ENCODE data around the gene HABP4.
A peak's percentile ranks its signal among the peaks of the same experiment; 100 is the strongest.

The HABP4 gene

DNA sequence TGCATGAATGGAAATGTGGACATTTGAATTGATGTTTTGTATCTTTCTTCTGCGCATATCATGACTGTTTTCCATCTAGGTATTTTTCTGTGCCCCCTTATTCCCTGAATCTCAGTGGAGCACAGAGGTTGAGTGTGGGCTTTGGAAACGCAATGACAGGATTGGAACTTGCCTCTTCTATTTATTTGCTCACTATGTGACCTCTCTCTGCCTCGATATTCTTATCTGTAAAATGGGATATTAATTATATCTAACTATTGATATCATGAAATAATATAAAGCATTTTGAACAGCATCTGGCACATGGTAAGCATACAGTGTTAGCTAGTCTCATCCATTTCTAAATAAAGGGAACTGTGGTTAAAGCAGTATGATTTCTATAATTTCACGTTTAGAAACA lies 26.0 kb downstream of the HABP4 start:
- Mint-ChIP-seq H3K4me3 (no peak overlapping the region), H3K27me3 (ENCODE audit: low read depth) (no peaks in the 10 kb centered on the region), H3K4me1 (ENCODE audit: low read depth) (no peaks in the 10 kb centered on the region), H3K36me3 (ENCODE audit: low read depth) (peaks cover 4% of the 10 kb centered on the region), H3K27ac (no peak overlapping the region), H3K9me3 (no peaks in the 10 kb centered on the region)
- no peak for DNase-seq (ENCODE audit: low spot score)

GRCh38 chr9:96476591-96476990 lies 26.6 kb downstream of the HABP4 start:
- H3K9me3 Mint-ChIP-seq = no peaks in the 10 kb centered on the region
- H3K27ac Mint-ChIP-seq = no peak overlapping the region
- peaks cover under 1% of the 10 kb centered on the region for H3K36me3 Mint-ChIP-seq (ENCODE audit: low read depth)
- H3K4me1 Mint-ChIP-seq (ENCODE audit: low read depth) = no peaks in the 10 kb centered on the region
- DNase-seq (ENCODE audit: low spot score) = no peak
- H3K27me3 Mint-ChIP-seq (ENCODE audit: low read depth) = no peaks in the 10 kb centered on the region
- H3K4me3 Mint-ChIP-seq = no peak overlapping the region

DNA sequence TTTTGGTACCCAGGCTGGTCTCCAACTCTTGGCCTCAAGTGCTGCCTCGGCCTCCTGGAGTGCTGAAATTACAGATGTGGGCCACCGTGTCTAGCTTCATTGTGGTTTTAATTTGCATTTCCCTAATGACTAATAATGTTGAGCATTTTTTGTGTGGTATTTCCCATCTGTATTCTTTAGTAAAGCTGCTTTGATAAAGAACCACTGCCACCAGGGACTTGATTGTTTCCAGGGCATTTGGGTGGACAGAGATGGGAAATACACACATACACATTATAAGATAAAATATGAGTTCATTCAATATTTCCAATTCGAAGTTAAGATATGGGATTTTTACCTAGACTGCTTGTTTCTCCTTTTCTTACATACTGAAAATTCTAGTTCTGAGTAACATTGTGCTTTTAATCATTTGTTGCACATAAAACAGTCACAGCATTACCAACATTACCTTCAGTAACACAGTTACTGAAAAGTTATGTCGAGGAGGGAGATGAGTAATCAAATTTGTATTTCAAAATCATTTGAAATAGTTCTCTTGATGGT lies 28.9 kb downstream of the HABP4 start:
- no peaks in the 10 kb centered on the region for H3K27me3 Mint-ChIP-seq (ENCODE audit: low read depth)
- DNase-seq (ENCODE audit: low spot score) = peak; percentile 11
- H3K36me3 Mint-ChIP-seq (ENCODE audit: low read depth) = peaks cover 3% of the 10 kb centered on the region
- H3K27ac Mint-ChIP-seq = peak overlapping the region; percentile 4
- no peaks in the 10 kb centered on the region for H3K4me1 Mint-ChIP-seq (ENCODE audit: low read depth)
- no peak overlapping the region for H3K4me3 Mint-ChIP-seq
- H3K9me3 Mint-ChIP-seq = no peaks in the 10 kb centered on the region

DNA sequence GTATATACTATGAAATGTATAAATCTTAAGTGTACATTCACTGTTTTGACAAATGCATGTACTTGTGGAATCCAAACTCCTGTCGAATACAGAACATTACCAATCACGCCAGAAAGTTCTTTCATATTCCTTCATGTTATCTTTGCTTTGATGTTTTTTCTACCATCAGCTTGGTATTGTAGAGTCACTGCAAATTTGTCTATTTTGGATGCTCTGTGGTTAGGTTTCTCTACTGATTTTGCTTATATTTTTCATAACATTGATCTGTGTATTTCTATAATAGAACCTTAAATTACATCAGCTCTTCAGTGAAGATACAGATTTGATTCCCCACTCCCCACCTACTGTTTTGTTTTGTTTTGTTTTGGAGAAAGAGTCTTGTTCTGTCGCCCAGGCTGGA lies 30.8 kb downstream of the HABP4 start:
- Mint-ChIP-seq H3K36me3 (ENCODE audit: low read depth) (peaks cover 9% of the 10 kb centered on the region), H3K4me1 (ENCODE audit: low read depth) (no peaks in the 10 kb centered on the region), H3K4me3 (no peak overlapping the region), H3K27ac (no peak overlapping the region), H3K9me3 (no peaks in the 10 kb centered on the region), H3K27me3 (ENCODE audit: low read depth) (no peaks in the 10 kb centered on the region)
- no peak for DNase-seq (ENCODE audit: low spot score)

- H3K27ac Mint-ChIP-seq = no peak overlapping the region
- no peak for DNase-seq (ENCODE audit: low spot score)
- no peaks in the 10 kb centered on the region for H3K4me1 Mint-ChIP-seq (ENCODE audit: low read depth)
- no peak overlapping the region for H3K4me3 Mint-ChIP-seq
- peaks cover 10% of the 10 kb centered on the region for H3K36me3 Mint-ChIP-seq (ENCODE audit: low read depth)
- no peaks in the 10 kb centered on the region for H3K27me3 Mint-ChIP-seq (ENCODE audit: low read depth)
- no peaks in the 10 kb centered on the region for H3K9me3 Mint-ChIP-seq
These were observed 32.5 kb downstream of the HABP4 start for GRCh38 chr9:96482476-96482875.

DNA sequence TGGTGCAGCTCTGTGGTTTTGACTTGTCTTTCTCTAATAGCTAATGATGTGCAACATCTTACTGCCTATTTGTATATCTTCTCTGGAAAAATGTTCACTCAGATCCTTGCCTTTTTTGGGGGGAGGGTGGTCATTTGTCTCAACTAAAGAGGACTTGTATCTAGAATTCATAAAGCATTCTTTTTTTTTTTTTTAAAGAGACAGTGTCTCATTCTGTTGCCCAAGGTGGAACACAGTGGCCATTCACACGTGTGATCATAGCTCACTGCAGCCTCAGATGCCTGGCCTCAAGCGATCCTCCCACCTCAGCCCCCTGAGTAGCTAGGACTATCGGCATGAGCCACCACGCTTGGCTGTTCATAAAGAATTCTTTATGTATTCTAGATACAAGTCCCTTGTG lies 33.2 kb downstream of the HABP4 start:
- no peaks in the 10 kb centered on the region for H3K4me1 Mint-ChIP-seq (ENCODE audit: low read depth)
- DNase-seq (ENCODE audit: low spot score) = no peak
- H3K4me3 Mint-ChIP-seq = no peak overlapping the region
- no peaks in the 10 kb centered on the region for H3K27me3 Mint-ChIP-seq (ENCODE audit: low read depth)
- no peaks in the 10 kb centered on the region for H3K9me3 Mint-ChIP-seq
- peaks cover 10% of the 10 kb centered on the region for H3K36me3 Mint-ChIP-seq (ENCODE audit: low read depth)
- no peak overlapping the region for H3K27ac Mint-ChIP-seq

GRCh38 chr9:96483733-96484390 lies 33.9 kb downstream of the HABP4 start:
- Mint-ChIP-seq H3K9me3 (no peaks in the 10 kb centered on the region), H3K27me3 (ENCODE audit: low read depth) (no peaks in the 10 kb centered on the region), H3K4me3 (no peak overlapping the region), H3K4me1 (ENCODE audit: low read depth) (no peaks in the 10 kb centered on the region), H3K36me3 (ENCODE audit: low read depth) (peaks cover 10% of the 10 kb centered on the region), H3K27ac (no peak overlapping the region)
- no peak for DNase-seq (ENCODE audit: low spot score)

- H3K27me3 Mint-ChIP-seq (ENCODE audit: low read depth) = no peaks in the 10 kb centered on the region
- no peak for DNase-seq (ENCODE audit: low spot score)
- peaks cover 14% of the 10 kb centered on the region for H3K36me3 Mint-ChIP-seq (ENCODE audit: low read depth)
- no peak overlapping the region for H3K27ac Mint-ChIP-seq
- no peaks in the 10 kb centered on the region for H3K4me1 Mint-ChIP-seq (ENCODE audit: low read depth)
- H3K9me3 Mint-ChIP-seq = no peaks in the 10 kb centered on the region
- H3K4me3 Mint-ChIP-seq = no peak overlapping the region
These were observed 34.6 kb downstream of the HABP4 start for GRCh38 chr9:96484521-96484931.

- H3K9me3 Mint-ChIP-seq = no peaks in the 10 kb centered on the region
- H3K27ac Mint-ChIP-seq = no peak overlapping the region
- no peak for DNase-seq (ENCODE audit: low spot score)
- peaks cover 17% of the 10 kb centered on the region for H3K36me3 Mint-ChIP-seq (ENCODE audit: low read depth)
- no peaks in the 10 kb centered on the region for H3K27me3 Mint-ChIP-seq (ENCODE audit: low read depth)
- H3K4me1 Mint-ChIP-seq (ENCODE audit: low read depth) = no peaks in the 10 kb centered on the region
- no peak overlapping the region for H3K4me3 Mint-ChIP-seq
These were observed 35.3 kb downstream of the HABP4 start for GRCh38 chr9:96485280-96485679.

- H3K4me1 Mint-ChIP-seq (ENCODE audit: low read depth) = no peaks in the 10 kb centered on the region
- DNase-seq (ENCODE audit: low spot score) = no peak
- no peaks in the 10 kb centered on the region for H3K9me3 Mint-ChIP-seq
- H3K36me3 Mint-ChIP-seq (ENCODE audit: low read depth) = peaks cover 17% of the 10 kb centered on the region
- H3K4me3 Mint-ChIP-seq = no peak overlapping the region
- no peaks in the 10 kb centered on the region for H3K27me3 Mint-ChIP-seq (ENCODE audit: low read depth)
- H3K27ac Mint-ChIP-seq = no peak overlapping the region
These were observed 36.5 kb downstream of the HABP4 start for GRCh38 chr9:96486386-96487028.

GRCh38 chr9:96487029-96487396 lies 37.0 kb downstream of the HABP4 start:
- Mint-ChIP-seq H3K9me3 (no peaks in the 10 kb centered on the region), H3K4me1 (ENCODE audit: low read depth) (peaks cover 3% of the 10 kb centered on the region), H3K36me3 (ENCODE audit: low read depth) (peaks cover 17% of the 10 kb centered on the region), H3K27me3 (ENCODE audit: low read depth) (no peaks in the 10 kb centered on the region), H3K27ac (no peak overlapping the region), H3K4me3 (no peak overlapping the region)
- no peak for DNase-seq (ENCODE audit: low spot score)

DNA sequence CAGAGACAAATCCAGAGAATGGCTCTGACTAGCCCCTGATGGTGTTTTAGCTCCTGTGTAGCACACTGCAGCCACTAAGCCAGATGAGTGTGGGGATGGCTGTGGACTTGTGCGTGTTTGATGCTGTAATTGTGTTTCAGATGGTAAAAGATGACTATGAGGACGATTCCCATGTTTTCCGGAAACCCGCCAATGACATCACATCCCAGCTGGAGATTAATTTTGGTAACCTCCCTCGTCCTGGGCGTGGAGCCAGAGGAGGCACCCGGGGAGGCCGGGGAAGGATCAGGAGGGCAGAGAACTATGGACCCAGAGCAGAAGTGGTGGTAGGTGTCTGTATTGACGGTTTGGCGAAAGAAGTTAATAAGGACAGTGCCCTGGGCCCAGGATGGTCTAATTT lies 38.0 kb downstream of the HABP4 start:
- Mint-ChIP-seq H3K4me3 (no peak overlapping the region), H3K4me1 (ENCODE audit: low read depth) (peaks cover 3% of the 10 kb centered on the region)
- DNase-seq (ENCODE audit: low spot score) = no peak

DNA sequence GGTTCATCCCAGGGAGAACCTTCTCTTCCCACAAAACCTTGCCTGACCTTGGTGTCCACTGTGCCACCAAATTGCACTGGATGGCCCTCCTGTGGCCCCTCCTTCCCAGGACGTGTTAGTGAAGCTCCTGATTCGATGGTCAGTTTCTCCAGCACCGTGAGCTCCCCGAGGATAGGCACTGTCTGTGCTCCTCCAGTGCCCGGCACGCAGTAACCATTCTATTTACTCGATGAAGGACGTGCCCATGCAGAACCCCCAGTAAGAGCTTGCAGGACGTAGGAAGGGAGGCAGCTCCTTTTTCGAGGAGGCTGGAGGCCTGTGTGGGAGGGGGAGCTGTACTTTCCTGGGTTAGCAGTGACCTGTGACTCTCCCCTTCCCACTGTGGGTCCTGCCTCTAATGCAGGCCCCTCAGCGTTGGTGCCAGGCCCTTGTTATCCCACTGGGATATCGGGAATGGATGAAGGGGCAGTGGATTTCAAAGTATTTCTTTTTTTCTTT lies 39.6 kb downstream of the HABP4 start:
- H3K36me3 Mint-ChIP-seq (ENCODE audit: low read depth) = peaks cover 13% of the 10 kb centered on the region
- no peaks in the 10 kb centered on the region for H3K9me3 Mint-ChIP-seq
- DNase-seq (ENCODE audit: low spot score) = no peak
- no peak overlapping the region for H3K4me3 Mint-ChIP-seq
- no peaks in the 10 kb centered on the region for H3K27me3 Mint-ChIP-seq (ENCODE audit: low read depth)
- no peak overlapping the region for H3K27ac Mint-ChIP-seq
- H3K4me1 Mint-ChIP-seq (ENCODE audit: low read depth) = peaks cover 3% of the 10 kb centered on the region

More for the DNA sequence above, 38.0 kb downstream of the HABP4 start:
- H3K27ac Mint-ChIP-seq = no peak overlapping the region
- H3K9me3 Mint-ChIP-seq = no peaks in the 10 kb centered on the region
- peaks cover 17% of the 10 kb centered on the region for H3K36me3 Mint-ChIP-seq (ENCODE audit: low read depth)
- no peaks in the 10 kb centered on the region for H3K27me3 Mint-ChIP-seq (ENCODE audit: low read depth)

DNA sequence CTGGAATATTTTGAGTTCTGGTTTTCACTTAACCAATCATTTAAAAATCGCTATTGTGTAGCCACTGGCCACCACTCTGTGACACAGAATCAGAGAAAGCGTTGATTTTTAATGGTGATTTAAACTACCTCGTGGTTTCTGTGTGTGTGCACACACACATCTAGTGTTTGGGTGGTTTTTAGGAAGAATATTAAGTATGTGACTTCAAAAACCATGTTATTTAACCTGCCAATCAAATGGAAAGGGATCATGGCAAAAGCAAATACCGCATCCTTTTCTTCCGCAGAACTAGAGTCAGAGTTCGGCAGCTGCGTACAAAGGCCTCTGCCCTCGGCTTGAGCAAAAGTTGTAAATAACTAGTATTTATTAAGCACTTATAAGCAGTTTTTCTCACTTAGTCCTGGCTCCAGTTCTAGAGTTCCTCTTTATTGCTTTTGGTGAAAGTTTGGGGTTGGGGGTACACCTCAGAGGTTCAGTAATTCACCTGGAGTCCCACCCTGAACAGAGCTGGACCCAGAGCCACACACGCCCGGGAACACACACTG lies 40.6 kb downstream of the HABP4 start:
- Mint-ChIP-seq H3K27me3 (ENCODE audit: low read depth) (no peaks in the 10 kb centered on the region), H3K4me1 (ENCODE audit: low read depth) (peaks cover 3% of the 10 kb centered on the region), H3K27ac (no peak overlapping the region), H3K4me3 (no peak overlapping the region), H3K36me3 (ENCODE audit: low read depth) (peaks cover 9% of the 10 kb centered on the region), H3K9me3 (no peaks in the 10 kb centered on the region)
- no peak for DNase-seq (ENCODE audit: low spot score)
